Smooth muscle cell (in vitro differentiated cells): ENCODE data around the gene ACSM2A. TPM values are rescaled to one million over a fixed set of nuclear protein-coding genes. Genes with fewer than 3 reads are reported as not detected.
"Not testable (repeated sequence)": the region's sequence is repeated elsewhere in the genome, so short reads cannot be mapped to it uniquely, and the experiment has no call there.

Source experiments
- DNase-seq: peaks from one replicate; lab custom pipeline; 2025; ENCODE audit not compliant: unreplicated experiment; lab: John Stamatoyannopoulos, UW
- H2AFZ ChIP-seq: fragments of 200-600 bp; sonication (generic); 2 replicates; pipeline ENCODE4 v1.6.0; 2016; ENCODE audit warnings: antibody characterized with exemption, low read depth, mild to moderate bottlenecking
- H3F3A ChIP-seq: fragments of 200-600 bp; sonication (generic); 2 replicates; pipeline ENCODE4 v1.6.0; 2017; ENCODE audit warnings: antibody characterized with exemption, low read depth
- H3K27ac ChIP-seq: fragments of 200-600 bp; sonication (generic); 2 replicates; pipeline ENCODE4 v1.5.1; 2016; ENCODE audit warnings: low read depth, mild to moderate bottlenecking
- H3K27me3 ChIP-seq: fragments of 200-600 bp; sonication (generic); 2 replicates; pipeline ENCODE4 v1.6.1; 2016; ENCODE audit warnings: low read depth, mild to moderate bottlenecking
- H3K36me3 ChIP-seq: fragments of 200-600 bp; sonication (generic); 2 replicates; pipeline ENCODE4 v1.5.1; 2016; ENCODE audit warnings: low read depth
- H3K4me1 ChIP-seq: fragments of 200-600 bp; sonication (generic); 2 replicates; pipeline ENCODE4 v1.5.1; 2016; ENCODE audit warnings: low read depth
- H3K4me2 ChIP-seq: fragments of 200-600 bp; sonication (generic); 2 replicates; pipeline ENCODE4 v1.6.0; 2016; ENCODE audit warnings: mild to moderate bottlenecking
- H3K4me3 ChIP-seq: fragments of 200-600 bp; sonication (generic); 2 replicates; pipeline ENCODE4 v1.5.1; 2016; ENCODE audit warnings: mild to moderate bottlenecking
- H3K79me2 ChIP-seq: fragments of 200-600 bp; sonication (generic); 2 replicates; pipeline ENCODE4 v1.6.0; 2016; ENCODE audit warnings: low read depth, mild to moderate bottlenecking
- H3K9ac ChIP-seq: fragments of 200-600 bp; sonication (generic); 2 replicates; pipeline ENCODE4 v1.6.0; 2016; ENCODE audit warnings: low read depth
- H3K9me3 ChIP-seq: fragments of 200-600 bp; sonication (generic); replicated peaks from 2 replicates; pipeline ENCODE4 v1.5.1; 2016; ENCODE audit warnings: low read depth
- H4K20me1 ChIP-seq: fragments of 200-600 bp; sonication (generic); 2 replicates; pipeline ENCODE4 v1.6.0; 2016; ENCODE audit warnings: low read depth
- WGBS: methylation state at CpG from one replicate; pipeline ENCODE4 v1.1.7; 2016; ENCODE audit warnings: low lambda C conversion rate; 5-methylcytosine and 5-hydroxymethylcytosine counted together
- polyA plus RNA-seq: library from polyadenylated mRNA; unstranded; fragments of >200 nt; fragmentation: Nextera tagmentation; extraction: Ambion mirVana; gene quantifications from 2 replicates; pipeline ENCODE4 v1.2.1, GENCODE V29; 2016
- total RNA-seq: library from RNA; depleted of rRNA; stranded (reverse); fragments of >200 nt; gene quantifications from 2 replicates; pipeline ENCODE4 v1.2.3, GENCODE V29; 2014
- TF ChIP-seq, protein P1 (sequence below): fragments of 200-600 bp; sonication (generic); IDR thresholded peaks from 2 replicates; pipeline ENCODE4 v1.5.1; 2017; ENCODE audit warnings: borderline replicate concordance, mild to moderate bottlenecking, antibody characterized with exemption; ENCODE audit not compliant: insufficient read depth, poor library complexity, severe bottlenecking

The ACSM2A gene, protein sequence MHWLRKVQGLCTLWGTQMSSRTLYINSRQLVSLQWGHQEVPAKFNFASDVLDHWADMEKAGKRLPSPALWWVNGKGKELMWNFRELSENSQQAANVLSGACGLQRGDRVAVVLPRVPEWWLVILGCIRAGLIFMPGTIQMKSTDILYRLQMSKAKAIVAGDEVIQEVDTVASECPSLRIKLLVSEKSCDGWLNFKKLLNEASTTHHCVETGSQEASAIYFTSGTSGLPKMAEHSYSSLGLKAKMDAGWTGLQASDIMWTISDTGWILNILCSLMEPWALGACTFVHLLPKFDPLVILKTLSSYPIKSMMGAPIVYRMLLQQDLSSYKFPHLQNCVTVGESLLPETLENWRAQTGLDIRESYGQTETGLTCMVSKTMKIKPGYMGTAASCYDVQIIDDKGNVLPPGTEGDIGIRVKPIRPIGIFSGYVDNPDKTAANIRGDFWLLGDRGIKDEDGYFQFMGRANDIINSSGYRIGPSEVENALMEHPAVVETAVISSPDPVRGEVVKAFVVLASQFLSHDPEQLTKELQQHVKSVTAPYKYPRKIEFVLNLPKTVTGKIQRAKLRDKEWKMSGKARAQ
- not detected in 2 replicates for total RNA-seq
- polyA plus RNA-seq = not detected in 2 replicates

DNA sequence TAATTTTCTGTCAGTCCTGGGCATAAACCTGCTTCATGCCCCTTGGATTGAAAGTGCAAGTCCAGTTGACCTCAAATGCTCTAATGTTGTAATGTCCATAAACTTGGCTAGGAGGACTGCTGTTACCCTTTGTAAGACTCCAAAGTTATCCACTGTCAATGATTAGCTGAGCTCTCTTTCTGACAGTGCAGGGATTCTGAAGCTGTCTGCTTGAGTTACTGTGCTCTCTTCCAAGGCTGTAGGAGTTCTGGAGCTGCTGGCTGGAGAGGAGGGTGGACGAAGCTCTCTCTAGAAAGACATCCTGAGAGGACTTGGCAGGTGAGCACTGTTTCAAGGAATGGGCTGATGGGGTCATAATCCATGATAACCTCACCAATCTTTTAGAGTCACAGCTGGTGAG, at the start of gene ACSM2A:
TSS of gene ACSM2A (plus strand) at position 158 of the 400 bp plus-strand sequence. CDS start 8,594 bp downstream, outside the sequence.
- not testable (repeated sequence) for H3K4me2 ChIP-seq, H2AFZ ChIP-seq, H3K27me3 ChIP-seq, H3K36me3 ChIP-seq, H3K9ac ChIP-seq, H3K4me1 ChIP-seq, H3K79me2 ChIP-seq, H3K27ac ChIP-seq, H4K20me1 ChIP-seq, H3F3A ChIP-seq, H3K9me3 ChIP-seq, H3K4me3 ChIP-seq, DNase-seq
- 56% methylated on average over 1 of the region's 1 CpG for WGBS

DNA sequence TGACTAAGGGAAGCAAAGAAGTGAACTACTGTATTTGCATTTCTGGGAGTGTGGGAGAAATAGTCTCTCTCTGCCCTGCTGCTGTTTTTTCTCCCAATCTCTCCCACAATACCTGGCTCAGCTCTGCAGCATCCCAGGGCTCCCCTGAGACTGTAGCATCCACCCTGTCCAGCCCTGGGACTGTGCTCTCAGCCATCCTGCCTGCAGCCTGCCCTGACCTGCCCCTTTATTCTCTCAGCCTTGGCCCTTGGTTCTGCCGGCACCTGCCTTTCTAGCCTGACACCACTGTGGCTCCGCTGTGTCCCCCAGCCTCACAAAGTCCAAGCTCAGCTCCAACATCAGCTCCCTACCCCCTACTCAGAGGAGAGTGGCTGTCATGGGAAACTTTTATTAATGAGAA, 48.7 kb upstream of the ACSM2A start:
- H3F3A ChIP-seq = no peaks in the 10 kb centered on the region
- 85% methylated on average over 2 of the region's 2 CpGs for WGBS

DNA sequence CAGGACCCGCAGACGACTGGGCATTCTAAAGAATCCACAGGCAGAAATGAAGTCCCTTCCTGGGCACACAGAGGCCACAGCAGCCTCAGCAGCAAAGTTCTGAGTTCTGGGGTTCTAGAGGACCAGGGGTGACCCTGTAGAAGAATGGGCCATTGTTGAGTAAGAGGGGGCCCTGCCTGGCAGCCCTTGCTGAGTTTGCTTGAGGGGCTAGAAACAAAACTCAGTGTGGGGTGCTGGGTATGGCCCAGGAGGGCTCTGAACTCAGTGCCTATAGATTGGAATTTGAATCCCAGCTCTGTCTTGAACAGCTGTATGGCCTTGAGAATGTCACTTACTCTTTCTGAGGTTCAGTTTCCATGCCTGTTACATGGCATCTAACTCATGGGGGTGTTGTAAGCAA, 46.7 kb upstream of the ACSM2A start, which contains the start of gene PDILT:
TSS of gene PDILT (minus strand) at position 101 of the 400 bp plus-strand sequence. CDS start 5,437 bp downstream, outside the sequence.
- Histone ChIP-seq H3K79me2 (no peaks in the 10 kb centered on the region), H3K27ac (no peak within 1 kb of the TSS), H3K36me3 (no peaks in the 10 kb centered on the region), H3K4me3 (no peak within 1 kb of the TSS), H3K27me3 (no peaks in the 10 kb centered on the region), H3K4me1 (no peaks in the 10 kb centered on the region), H3K9me3 (no peaks in the 10 kb centered on the region), H3K4me2 (no peak within 1 kb of the TSS), H4K20me1 (no peaks in the 10 kb centered on the region), H3F3A (no peaks in the 10 kb centered on the region), H2AFZ (no peak within 1 kb of the TSS), H3K9ac (no peak within 1 kb of the TSS)
- no peak for DNase-seq
- TF ChIP-seq, protein P1, sequence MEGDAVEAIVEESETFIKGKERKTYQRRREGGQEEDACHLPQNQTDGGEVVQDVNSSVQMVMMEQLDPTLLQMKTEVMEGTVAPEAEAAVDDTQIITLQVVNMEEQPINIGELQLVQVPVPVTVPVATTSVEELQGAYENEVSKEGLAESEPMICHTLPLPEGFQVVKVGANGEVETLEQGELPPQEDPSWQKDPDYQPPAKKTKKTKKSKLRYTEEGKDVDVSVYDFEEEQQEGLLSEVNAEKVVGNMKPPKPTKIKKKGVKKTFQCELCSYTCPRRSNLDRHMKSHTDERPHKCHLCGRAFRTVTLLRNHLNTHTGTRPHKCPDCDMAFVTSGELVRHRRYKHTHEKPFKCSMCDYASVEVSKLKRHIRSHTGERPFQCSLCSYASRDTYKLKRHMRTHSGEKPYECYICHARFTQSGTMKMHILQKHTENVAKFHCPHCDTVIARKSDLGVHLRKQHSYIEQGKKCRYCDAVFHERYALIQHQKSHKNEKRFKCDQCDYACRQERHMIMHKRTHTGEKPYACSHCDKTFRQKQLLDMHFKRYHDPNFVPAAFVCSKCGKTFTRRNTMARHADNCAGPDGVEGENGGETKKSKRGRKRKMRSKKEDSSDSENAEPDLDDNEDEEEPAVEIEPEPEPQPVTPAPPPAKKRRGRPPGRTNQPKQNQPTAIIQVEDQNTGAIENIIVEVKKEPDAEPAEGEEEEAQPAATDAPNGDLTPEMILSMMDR = no peak
- 94% methylated on average over 2 of the region's 2 CpGs for WGBS

More for the DNA sequence above, 48.7 kb upstream of the ACSM2A start:
- Histone ChIP-seq H3K4me2 (no peak overlapping the region), H3K9ac (no peak overlapping the region), H2AFZ (no peak overlapping the region), H3K27ac (no peak overlapping the region), H3K4me1 (no peaks in the 10 kb centered on the region), H3K36me3 (no peaks in the 10 kb centered on the region), H4K20me1 (no peaks in the 10 kb centered on the region), H3K4me3 (no peak overlapping the region), H3K79me2 (no peaks in the 10 kb centered on the region), H3K9me3 (no peaks in the 10 kb centered on the region), H3K27me3 (no peaks in the 10 kb centered on the region)
- TF ChIP-seq, protein P1 = no peak
- DNase-seq = no peak

DNA sequence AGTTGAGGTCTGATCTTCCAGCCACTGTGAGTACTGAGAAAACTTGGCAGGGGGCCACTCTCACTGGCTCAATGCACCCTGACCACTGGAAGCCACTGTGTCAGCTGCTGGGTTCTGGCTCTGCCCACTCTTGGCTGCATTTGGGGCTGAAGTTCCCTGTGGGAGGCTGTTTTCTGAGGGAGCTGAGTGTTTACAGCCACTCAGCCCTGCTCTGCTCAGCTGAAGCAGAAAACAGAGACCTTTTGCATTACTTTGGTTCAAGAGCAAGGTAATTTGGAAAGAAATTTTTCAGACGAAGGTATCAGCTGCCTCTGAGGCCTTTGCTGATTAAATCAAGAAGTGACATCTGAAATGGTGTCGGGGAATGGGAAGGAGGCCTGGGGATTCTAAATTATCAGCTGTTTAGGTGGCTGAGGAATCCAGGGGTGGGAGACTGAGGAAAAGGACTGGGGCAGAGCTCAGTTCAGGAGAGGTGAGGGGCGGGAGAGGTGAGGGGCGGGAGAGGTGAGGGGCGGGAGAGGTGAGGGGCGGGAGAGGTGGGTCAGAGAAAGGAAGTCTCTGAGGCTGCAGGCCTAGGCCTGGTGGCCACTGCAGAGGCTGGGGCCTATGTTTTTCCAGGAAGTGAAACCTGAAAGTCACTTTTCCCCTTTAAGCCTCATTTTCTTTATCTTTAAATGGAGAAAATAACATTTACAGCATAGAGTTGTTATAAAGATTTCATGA, 41.8 kb upstream of the ACSM2A start, which contains the start of gene ACSM5:
TSS of gene ACSM5 (plus strand) at position 137 of the 723 bp plus-strand sequence. CDS start 1,951 bp downstream, outside the sequence.
- H3F3A ChIP-seq = no peaks in the 10 kb centered on the region
- H4K20me1 ChIP-seq = no peaks in the 10 kb centered on the region
- no peaks in the 10 kb centered on the region for H3K27me3 ChIP-seq
- 54% methylated on average over 5 of the region's 6 CpGs for WGBS
- no peaks in the 10 kb centered on the region for H3K4me1 ChIP-seq
- no peaks in the 10 kb centered on the region for H3K36me3 ChIP-seq
- no peak within 1 kb of the TSS for H3K9ac ChIP-seq
- no peaks in the 10 kb centered on the region for H3K79me2 ChIP-seq
- H3K4me2 ChIP-seq = no peak within 1 kb of the TSS
- TF ChIP-seq, protein P1 = no peak
- no peak within 1 kb of the TSS for H3K4me3 ChIP-seq
- no peak within 1 kb of the TSS for H2AFZ ChIP-seq
- no peak for DNase-seq
- H3K9me3 ChIP-seq = no peaks in the 10 kb centered on the region
- H3K27ac ChIP-seq = no peak within 1 kb of the TSS
